A673 (cell line): ENCODE results near the gene DISP3. TPM values are rescaled to one million over a fixed set of nuclear protein-coding genes. Genes with fewer than 3 reads are reported as not detected.

ENCODE experiments used
- BruUV-seq: library from RNA; stranded (reverse); fragments of 400-500 nt; replicated peaks from 2 replicates; lab custom pipeline; 2021; lab: Mats Ljungman, UMichigan
- CTCF ChIA-PET: fragments of 300-600 bp; sonication (Branson Sonifier 250); formaldehyde crosslinking; loops from one replicate; lab custom pipeline; 2022; ENCODE audit warnings: antibody characterized with exemption; lab: Charles Lee
- POLR2A ChIA-PET: fragments of 300-600 bp; sonication (Branson Sonifier 250); formaldehyde crosslinking; loops from one replicate; lab custom pipeline; 2022; ENCODE audit warnings: antibody characterized with exemption; ENCODE audit not compliant: low non-redundant PET; lab: Charles Lee
- DNase-seq: peaks from one replicate; pipeline ENCODE4 v3.0.0-alpha.2; 2015; ENCODE audit warnings: low spot score
- H3K27ac ChIP-seq: fragments of 200-600 bp; sonication (generic); 2 replicates; pipeline ENCODE4 v1.5.1; 2016; ENCODE audit warnings: mixed run types, low read depth, mild to moderate bottlenecking, mixed read lengths, antibody characterized with exemption, low read length; ENCODE audit not compliant: poor library complexity, severe bottlenecking
- H3K27me3 ChIP-seq: fragments of 200-600 bp; sonication (generic); replicated peaks from 2 replicates; pipeline ENCODE4 v1.6.1; 2017; ENCODE audit warnings: mixed run types, low read depth, mild to moderate bottlenecking, mixed read lengths, antibody characterized with exemption, low read length; ENCODE audit not compliant: insufficient read depth, poor library complexity
- H3K36me3 ChIP-seq: fragments of 200-600 bp; sonication (generic); 2 replicates; pipeline ENCODE4 v1.6.1; 2016; ENCODE audit warnings: mixed run types, mild to moderate bottlenecking, mixed read lengths, antibody characterized with exemption, low read length; ENCODE audit not compliant: insufficient read depth, poor library complexity, severe bottlenecking
- H3K4me1 ChIP-seq: fragments of 200-600 bp; sonication (generic); 2 replicates; pipeline ENCODE4 v1.6.1; 2017; ENCODE audit warnings: mixed run types, mild to moderate bottlenecking, mixed read lengths, antibody characterized with exemption, low read length; ENCODE audit not compliant: insufficient read depth, poor library complexity, severe bottlenecking
- H3K4me3 ChIP-seq: fragments of 200-600 bp; sonication (generic); 2 replicates; pipeline ENCODE4 v1.5.1; 2016; ENCODE audit warnings: low read depth, mixed run types, mild to moderate bottlenecking, mixed read lengths, low read length; ENCODE audit not compliant: poor library complexity, severe bottlenecking
- H3K9me3 ChIP-seq: fragments of 200-600 bp; sonication (generic); 2 replicates; pipeline ENCODE4 v1.6.1; 2016; ENCODE audit warnings: mixed run types, low read depth, mild to moderate bottlenecking, mixed read lengths, antibody characterized with exemption, low read length; ENCODE audit not compliant: poor library complexity, severe bottlenecking
- CTCF ChIP-seq: fragments of 300-800, 200-600 bp; sonication (generic); conservative IDR thresholded peaks from 2 replicates; pipeline ENCODE4 v1.5.1; 2017; ENCODE audit warnings: low read depth, mild to moderate bottlenecking, antibody characterized with exemption, low read length, moderate library complexity, mixed read lengths
- EZH2 ChIP-seq: fragments of 200-600 bp; sonication (generic); IDR thresholded peaks from 2 replicates; pipeline ENCODE4 v1.6.1; 2017; ENCODE audit warnings: borderline replicate concordance, low read depth, mild to moderate bottlenecking, mixed read lengths, antibody characterized with exemption, low read length; ENCODE audit not compliant: poor library complexity, severe bottlenecking
- intact Hi-C: fragments of 100-400 bp; cut with micrococcal nuclease; formaldehyde crosslinking; loops from one replicate; pipeline ENCODE4 v1.10.0; 2022; ENCODE audit not compliant: unreplicated experiment
- total RNA-seq: library from RNA; stranded (reverse); gene quantifications from 2 replicates; pipeline ENCODE4 v1.2.3, GENCODE V29; 2021

Gene DISP3
- total RNA-seq, 1 experiment from 2014 or later = 0.49 TPM

- H3K27ac ChIP-seq = no peak overlapping the region
- no peaks in the 10 kb centered on the region for H3K4me1 ChIP-seq
- TF ChIP-seq CTCF (no peak), EZH2 (no peak)
- ChIA-PET CTCF (no interaction called here), POLR2A (no interaction called here)
- H3K9me3 ChIP-seq = no peaks in the 10 kb centered on the region
- peaks cover 91% of the 10 kb centered on the region for H3K27me3 ChIP-seq
- no peak for DNase-seq
- H3K4me3 ChIP-seq = no peak overlapping the region
- H3K36me3 ChIP-seq = no peaks in the 10 kb centered on the region
- intact Hi-C loops = no loop called here
- no TSS peak for BruUV-seq
Measured at GRCh38 chr1:11456965-11457364, 22.0 kb upstream of the DISP3 start.

- ChIA-PET CTCF (no interaction called here), POLR2A (no interaction called here)
- no peak overlapping the region for H3K4me3 ChIP-seq
- no peaks in the 10 kb centered on the region for H3K36me3 ChIP-seq
- BruUV-seq = no TSS peak
- intact Hi-C loops = no loop called here
- H3K9me3 ChIP-seq = no peaks in the 10 kb centered on the region
- TF ChIP-seq EZH2 = no peak
- no peak for TF ChIP-seq CTCF
- peaks cover 90% of the 10 kb centered on the region for H3K27me3 ChIP-seq
- no peaks in the 10 kb centered on the region for H3K4me1 ChIP-seq
- DNase-seq = no peak
- H3K27ac ChIP-seq = no peak overlapping the region
Measured at GRCh38 chr1:11458811-11459275, 20.1 kb upstream of the DISP3 start.

- Histone ChIP-seq H3K27me3 (peaks cover 89% of the 10 kb centered on the region), H3K36me3 (no peaks in the 10 kb centered on the region), H3K9me3 (no peaks in the 10 kb centered on the region), H3K4me1 (no peaks in the 10 kb centered on the region), H3K4me3 (no peak overlapping the region), H3K27ac (no peak overlapping the region)
- DNase-seq = no peak
- ChIA-PET POLR2A (no interaction called here), CTCF (no interaction called here)
- BruUV-seq = no TSS peak
- TF ChIP-seq EZH2 (no peak), CTCF (no peak)
- intact Hi-C loops = no loop called here
Measured at GRCh38 chr1:11461531-11462137, 17.3 kb upstream of the DISP3 start.
